HG02588 (cell line): ENCODE data around the gene IL18.
"Not testable (repeated sequence)": the region's sequence is repeated elsewhere in the genome, so short reads cannot be mapped to it uniquely, and the experiment has no call there.

Source experiments
- ATAC-seq: cut with Tn5 transposase; IDR thresholded peaks from one replicate; pipeline ENCODE4 v1.9.1; 2021; ENCODE audit warnings: mild to moderate bottlenecking, moderate library complexity; ENCODE audit not compliant: unreplicated experiment

IL18 gene

DNA sequence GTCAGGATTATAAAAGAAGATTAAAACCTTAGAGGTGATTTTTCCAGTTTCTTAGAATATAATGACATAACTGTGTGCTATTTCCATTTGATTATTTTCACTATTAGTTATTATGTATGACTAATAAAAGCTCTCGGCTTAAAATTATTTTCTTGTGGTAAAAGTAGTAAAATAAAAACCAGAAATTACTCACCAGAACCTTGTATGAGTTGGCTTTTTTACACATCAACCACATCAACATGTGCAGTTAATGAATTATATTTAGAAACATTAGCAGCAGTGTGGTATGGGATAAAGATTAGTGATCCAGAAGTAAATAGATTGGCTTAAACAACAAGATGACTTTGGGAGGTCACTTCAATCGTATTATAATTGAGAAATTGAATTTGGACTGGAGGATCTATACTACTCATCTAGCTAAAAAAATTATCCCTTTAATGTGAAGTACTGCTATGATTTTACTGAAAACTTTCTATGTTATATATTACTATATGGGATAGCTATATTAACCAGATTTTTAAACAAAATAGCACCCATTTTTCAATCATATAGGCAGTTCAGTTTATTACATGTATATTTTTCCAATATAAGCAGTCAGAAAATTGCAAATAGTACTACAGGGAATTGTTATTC is 8.6 kb upstream of the IL18 start:
- ATAC-seq = no peak

DNA sequence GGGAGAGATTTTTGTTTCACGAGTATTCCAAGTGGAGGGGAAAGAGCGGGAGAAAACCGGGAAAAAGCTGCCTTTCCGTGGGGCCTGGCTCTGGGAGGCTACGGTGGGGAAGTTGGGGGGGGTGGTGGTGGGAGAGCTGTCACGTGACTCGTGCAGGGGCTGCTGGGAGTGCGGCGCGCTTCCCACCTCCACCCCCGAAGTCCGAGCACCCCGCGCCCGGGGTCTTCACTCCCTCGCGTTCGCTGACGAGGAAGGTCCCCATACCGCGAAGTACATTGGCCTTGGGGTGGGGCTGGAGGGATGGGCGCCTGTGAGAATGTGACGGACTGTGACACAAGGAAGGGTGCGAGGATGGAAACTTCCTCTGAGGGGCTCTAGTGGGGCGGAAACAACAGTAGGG is 3.3 kb upstream of the IL18 start, which contains the start of gene TEX12:
TSS of gene TEX12 (plus strand) at position 228 of the 400 bp plus-strand sequence. CDS start 1,897 bp downstream, outside the sequence.
- no peak for ATAC-seq

DNA sequence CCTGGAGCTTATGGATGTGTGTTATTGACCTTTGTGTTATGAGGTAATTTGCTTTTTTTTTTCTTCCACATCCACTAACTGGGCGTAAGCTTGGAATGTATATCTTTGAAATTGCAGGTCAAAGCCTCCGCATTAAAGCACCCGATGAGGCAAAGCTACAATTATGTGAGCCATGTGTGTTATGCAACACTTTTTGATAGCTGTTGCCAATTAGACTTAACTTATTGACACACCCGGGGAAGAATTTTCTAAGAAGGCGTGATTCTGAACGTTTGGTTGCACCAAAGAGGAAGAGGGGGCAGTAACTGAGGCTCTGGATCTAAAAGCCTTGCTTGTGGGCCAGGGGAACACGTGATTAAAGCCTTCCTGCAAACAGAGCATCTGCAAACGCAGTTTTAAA is 2.7 kb upstream of the IL18 start:
- ATAC-seq = no peak

DNA sequence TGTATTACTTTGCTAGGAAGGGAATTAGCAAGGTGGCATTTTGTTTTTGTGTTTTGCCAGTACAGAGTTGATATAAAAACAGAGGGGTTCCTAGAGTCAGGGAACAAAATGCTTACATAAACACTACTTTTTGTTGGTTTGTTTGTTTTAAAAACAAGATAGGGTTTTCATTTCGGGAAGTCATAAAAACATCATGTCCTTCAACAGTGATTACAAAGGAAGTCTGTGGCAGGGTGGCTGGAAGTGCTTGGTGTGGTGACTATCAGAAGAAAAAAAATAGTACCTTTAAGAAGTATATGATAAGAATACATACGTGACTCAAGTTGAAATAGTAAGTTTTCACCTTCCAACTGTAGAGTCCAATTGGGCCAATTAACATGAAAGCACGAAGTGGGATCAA is 1.2 kb upstream of the IL18 start:
- no peak for ATAC-seq

DNA sequence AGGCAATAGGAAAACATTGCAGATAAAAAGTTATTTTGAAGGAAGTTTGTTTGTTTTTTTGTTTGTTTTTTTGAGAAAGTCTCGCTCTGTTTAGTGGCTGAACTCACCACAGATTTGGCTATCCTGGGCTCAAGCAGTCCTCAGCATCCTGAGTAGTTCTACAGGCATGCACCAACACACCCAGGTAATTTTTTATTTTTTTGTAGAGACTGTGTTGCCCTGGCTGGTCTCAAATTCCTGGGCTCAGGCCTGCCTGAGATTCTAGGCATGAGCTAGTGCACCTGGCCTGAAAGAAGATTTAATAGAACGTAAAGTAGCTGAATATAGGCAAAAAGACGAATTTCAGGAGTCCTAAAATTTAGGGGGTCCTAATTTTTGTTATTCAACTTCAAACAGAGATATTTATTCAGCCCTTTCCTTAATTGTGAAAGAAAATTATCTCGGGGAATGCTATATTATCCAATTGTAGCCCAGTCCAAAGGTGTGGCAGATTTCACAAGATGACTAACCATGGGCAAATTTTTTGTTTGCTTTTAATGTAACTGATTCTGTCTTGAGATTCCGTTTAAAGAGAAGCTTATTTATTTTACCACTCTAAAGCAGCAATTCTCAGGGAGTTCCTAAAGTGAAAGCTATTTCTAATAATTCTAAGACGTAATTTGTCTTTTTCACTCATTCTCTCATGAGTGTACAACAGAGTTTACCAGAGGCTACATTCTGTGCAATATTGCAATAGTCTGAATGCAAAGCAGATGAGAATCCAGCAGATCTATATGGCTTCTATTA is 940 bp downstream of the IL18 start:
- ATAC-seq = no peak

DNA sequence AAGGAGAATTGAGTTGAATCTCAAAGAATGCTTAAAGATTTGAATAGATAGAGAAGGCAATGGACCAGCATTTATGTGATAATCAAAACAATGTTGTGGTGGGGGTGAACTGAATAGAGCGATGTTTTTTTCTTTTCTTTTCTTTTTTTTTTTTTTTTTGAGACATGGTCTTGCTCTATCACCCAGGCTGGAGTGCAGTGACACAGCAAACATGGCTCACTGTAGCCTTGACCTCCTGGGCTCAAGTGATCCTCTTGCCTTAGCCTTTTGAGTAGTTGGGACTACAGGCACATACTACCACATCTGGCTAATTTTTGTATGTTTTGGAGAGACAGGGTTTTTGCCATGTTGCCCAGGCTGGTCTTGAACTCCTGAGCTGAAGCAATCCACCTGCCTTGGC is 1.7 kb downstream of the IL18 start:
- ATAC-seq = not testable (repeated sequence)

DNA sequence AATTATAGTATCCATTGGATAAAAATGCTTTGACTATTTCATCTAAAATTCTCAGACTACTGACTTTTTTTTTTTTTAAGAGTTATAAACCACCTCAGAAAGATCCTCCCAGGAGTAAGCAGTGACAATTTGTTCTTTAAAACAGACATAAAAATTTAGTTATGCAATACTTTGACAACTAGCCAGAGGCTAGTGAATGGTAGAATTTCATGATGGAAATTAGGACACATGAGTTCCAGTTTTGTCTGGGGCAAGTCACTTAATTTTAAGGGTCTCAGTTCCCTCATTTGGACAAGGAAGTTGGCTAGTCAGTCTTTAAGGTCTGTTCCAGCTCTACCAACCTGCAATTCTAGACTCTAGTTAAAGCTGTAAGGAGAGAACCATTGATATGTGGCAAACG is 2.9 kb downstream of the IL18 start:
- ATAC-seq = no peak

DNA sequence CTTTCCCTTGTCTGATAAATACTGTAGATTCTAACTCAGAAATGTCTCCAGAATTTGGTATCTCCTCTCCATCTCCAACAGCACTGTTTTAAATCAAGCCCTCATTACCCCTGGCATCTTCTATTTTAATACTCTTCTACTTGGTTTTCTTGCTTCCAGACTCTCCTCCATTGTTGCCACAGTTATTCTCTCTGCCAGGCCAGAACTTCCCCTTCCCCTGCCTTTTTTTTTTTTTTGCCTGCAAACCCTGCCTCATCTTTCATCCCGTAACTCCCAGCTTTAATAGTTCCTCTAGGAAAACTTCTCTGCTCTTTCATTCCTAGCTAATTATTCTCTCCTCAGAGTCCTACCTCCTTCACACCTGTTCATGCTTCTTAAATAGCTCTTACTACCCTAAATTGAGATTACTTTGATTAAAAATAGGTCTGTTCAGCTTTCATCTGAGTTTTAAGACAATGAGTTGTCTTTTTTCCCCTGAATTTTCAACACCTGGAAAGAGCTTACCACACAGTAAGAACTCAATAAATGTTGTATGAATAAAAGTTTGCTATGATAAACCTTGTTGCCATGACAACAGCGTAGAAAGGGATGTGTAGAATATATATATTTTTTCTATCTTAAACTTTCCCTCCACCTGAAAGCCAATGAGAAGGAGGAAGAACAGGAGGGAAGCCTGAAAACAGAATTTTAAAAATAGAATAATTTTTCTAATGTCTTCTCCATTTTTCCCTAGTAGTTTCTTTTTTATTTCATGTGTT is 3.6 kb downstream of the IL18 start:
- no peak for ATAC-seq

DNA sequence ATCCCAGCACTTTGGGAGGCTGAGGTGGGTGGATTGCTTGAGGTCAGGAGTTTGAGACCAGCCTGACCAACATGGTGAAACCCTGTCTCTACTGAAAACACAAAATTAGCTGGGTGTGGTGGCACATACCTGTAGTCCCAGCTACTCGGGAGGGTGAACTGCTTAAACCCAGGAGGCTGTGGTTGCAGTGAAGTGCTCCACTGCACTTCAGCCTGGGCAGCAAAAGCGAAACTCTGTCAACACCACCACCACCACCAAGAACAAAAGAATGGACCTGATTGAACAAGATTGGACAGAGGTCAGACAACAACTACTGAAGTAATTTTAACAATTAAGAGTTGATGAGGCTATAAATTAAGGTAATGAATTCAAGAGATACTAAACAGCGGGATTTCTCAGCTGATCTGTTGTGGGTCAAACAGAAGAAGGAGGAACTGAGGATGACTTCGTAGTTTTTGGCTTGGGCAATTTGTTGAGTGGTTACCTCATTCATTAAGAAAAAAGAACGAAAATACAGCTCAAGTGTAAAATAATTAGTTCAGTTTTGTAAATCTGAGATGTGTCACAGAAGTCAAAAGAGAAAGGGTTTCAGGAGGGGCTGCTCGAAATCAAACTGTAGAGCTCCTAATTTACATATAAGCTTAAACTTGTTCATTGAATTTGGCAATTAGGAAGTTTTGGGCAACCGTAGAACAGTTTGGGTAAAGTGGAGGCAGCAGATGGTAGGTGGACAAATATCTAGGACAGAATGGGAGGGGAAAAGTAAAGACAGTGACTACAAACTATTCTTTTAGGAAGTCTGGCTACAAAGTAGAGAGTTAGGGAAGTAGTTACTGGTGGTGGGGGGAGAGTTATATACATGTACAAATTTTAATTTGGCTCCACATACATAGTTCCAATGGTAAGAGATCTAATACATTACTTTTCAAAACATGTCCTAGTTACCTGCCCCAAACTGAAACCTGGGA is 4.5 kb downstream of the IL18 start:
- ATAC-seq = no peak

DNA sequence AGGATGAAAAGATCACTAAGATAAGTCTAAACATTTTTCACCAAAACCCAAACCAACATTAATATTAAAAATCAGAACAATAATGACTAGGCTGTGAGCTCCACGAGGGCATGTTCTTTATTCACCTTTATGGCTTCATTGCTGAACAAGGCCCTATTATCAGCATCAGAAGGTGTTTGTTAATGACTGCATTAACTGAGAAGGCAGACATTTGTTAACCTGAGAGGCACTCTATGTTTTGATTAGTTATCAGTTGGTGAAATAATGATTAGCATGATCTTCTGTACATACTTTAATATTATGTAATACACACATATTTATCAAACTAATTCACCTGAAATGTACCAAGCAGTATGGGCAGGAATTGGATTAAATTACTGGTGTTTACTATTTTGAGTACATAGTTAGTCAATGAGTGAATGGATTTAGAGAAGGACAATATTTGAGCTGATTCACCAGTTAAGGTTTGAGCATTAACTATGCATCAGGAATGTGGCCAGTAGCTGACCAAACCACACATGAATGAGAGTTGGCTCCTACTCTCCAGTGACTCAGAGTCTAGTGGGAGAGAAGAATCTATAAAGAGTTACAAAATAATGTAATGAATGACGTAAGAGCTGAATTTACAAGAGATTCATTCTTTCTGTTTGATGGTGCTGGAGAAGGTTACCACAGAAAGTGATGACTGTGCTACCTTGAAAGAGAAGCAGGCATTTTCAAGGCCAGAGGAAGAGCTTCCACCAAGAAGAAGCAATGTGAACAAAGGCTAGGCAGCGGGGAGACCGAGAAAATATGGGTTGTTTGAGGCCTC is 6.7 kb downstream of the IL18 start:
- no peak for ATAC-seq

DNA sequence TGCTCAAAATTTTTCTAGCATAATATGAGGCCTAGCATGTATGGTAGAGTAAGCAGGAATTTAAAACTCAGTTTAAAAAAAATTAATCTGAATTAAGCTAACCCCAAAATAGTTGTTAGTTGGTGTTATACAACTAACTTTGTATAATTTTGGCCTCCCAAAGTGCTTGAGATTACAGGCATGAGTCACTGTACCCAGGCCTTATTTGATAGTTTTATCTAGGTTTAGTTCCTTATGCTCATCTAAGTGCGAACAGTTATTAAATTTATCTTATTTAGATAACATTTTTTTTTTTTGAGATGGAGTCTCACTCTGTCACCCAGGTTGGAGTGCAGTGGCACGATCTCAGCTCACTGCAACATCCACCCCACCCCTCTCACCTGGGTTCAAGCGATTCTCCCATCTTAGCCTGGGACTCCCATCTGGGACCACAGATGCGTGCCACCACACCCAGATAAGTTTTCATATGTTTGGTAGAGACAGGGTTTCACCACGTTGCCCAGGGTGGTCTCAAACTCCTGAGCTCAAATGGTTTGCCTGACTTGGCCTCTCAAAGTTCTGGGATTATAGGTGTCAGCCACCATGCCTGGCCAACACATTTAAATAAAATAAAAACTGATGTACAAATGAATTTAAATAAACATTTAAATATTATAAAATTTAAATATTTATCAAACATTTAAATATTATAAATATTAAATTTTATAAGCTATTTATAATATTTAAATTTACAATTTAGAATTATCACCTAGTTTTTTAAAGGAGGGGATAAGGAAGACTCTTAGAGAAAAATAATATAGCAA is 7.5 kb downstream of the IL18 start:
- ATAC-seq = no peak

DNA sequence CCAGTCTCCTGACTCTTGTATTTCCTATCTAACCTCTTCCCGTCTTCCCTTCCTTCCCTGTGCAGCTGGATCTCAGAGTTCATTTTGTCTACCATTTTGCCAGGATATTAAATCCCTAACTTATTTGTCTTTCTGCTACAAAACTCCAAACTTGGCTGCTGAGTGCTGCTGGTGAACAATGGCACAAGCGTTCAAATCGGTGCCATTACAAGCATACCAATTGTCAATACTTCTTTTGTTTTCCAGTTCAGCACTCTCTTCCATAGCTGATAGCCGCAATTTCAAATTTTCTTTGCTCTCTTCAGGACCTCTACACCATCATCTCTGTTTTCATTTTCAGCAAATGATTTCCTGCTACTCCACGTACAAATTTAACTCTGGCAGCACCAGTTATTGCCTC is 13.4 kb downstream of the IL18 start:
- ATAC-seq = no peak

DNA sequence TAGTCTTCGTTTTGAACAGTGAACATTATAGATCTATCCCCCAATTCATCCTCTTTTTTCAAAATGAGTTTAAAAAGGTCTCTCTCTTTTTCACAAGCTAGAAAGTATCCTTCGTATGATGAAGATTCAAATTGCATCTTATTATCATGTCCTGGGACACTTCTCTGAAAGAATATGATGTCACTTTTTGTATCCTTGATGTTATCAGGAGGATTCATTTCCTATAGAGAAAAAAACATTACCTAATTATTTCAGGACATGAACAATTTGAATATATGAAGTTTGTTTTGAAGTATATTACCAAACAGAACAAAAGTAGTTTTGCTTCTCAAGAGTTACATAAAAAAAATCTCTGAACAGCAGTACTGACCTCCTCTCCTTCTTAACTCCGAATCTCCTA is 20.3 kb downstream of the IL18 start:
- no peak for ATAC-seq

DNA sequence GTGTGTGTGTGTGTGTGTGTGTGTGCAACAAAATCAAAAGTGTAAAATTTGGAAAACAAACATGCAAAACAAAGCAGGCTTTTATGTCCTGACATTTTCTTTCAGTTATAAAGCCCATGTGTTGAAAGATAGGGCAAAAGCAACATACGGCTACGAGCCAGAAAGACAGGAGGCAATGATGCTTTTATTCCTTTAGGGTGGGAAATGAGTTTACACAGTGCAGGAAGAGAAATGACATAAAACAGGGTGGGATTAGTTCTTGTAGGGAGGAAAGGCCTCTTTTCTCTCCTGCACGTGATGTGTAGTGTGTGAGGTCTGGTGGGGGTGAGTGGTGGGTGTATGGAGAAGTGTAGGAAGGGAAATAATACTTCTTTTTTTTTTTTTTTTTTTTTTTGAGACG is 29.4 kb downstream of the IL18 start:
- no peak for ATAC-seq

DNA sequence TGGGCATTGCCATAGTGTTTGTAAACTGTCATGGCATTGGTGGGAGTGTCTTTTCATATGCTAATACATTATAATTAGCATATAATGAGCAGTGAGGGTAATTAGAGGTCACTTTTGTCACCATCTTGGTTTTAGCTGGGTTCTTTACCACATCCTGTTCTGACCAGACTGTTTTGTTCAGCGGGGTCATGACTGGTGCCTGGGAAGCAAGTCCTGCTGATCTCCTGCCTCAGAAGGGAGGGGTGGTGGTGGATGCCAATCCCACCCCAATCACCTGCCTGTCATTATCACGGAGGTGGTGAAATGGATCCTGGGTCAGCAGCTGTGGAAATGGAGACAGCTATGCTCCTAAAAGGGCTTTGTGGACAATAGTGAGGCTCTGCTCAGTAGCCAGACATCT is 31.2 kb downstream of the IL18 start:
- no peak for ATAC-seq

DNA sequence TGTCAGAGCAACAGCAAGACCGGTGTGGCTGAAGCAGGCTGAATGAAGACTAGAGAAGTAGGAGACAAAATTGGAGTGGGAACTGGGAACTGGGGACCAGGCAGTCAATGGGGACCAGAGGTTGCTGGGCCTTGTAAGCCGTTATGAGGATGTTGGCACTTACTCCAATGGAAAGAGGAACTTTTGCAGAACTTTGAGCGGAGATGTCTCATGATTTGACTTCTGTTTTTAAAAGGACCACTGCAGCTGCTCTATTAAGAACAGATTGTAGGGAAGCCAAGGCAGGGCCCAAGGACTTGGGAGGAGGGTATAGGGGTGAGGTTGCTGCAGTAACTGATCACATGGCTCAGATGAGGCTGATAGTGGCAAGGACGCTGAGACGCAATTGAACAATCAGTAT is 34.2 kb downstream of the IL18 start:
- ATAC-seq = no peak

DNA sequence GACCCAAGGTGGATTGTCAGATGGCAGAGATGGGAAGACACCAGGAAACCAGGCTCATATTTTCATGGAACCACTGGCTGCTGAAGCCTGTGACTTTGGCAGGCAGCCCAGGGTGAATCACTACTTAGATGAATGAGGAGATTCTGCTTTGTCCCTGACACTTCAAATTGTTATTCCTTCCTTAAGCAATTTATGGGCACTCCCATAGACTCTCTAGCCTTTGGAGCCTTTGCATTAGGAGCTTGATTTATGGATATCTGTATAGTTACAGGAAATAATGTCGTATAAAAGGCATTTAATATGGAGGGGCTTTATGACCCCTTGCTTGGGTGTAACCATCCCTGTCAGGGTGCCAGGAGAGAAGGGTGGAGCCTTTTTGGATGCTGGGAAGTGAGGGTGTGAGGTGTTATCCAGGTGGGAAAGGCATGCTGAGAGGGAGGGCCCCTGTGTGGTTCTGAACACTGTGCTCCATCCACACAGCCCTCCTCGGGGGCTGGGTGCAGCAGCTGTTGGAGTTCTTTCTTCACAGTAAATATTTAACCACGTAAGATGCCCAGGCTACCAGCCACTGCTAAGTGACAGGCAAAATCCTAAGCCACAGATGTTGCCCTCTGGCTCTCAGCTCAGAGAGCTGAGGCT is 35.3 kb downstream of the IL18 start:
- ATAC-seq = no peak

DNA sequence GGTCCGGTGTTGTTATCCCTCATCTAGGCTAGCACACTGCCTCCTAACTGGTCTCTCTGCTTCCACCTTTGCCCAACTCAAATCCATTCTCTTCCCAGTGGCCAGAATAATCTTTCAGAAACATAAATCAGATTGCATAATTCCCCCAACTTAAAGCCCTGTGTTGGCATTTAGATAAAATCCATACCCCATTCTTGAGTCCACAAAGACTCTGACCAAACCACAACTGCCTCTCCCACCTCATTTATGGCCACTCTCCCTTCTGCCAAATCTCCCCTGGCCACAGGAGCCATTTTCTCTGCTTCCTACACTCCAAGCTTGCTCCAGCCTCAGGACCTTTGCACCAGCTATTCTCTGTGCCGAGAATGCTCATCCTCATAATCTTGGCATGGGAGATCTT is 36.8 kb downstream of the IL18 start:
- no peak for ATAC-seq

DNA sequence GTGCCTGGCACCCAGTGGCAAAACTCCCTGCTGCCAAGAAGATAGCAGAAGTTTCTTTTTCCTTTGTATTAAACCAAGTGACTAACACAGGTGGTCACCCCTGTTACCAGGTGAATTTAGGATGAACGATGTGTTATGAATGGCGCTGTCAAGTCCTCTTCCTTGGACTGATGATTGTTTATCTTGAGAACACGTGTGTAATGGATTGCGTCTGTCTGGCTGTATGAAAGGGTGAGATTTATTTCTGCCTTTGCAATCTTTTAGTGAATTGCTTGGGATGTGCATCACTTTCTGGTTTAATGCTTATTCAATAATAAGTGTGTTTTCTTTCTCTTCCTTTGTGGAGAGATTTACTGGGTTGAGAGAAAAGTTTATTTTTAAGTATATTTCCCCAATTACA is 40.8 kb downstream of the IL18 start:
- no peak for ATAC-seq
